NCI-H524 treated with DMSO at 0.1 percent for 48 hours (cell line): ENCODE measurements around the gene GARIN1A.
"Not testable (repeated sequence)": the region's sequence is repeated elsewhere in the genome, so short reads cannot be mapped to it uniquely, and the experiment has no call there.

Experiments used
- DNase-seq: peaks from one replicate; lab custom pipeline; 2025; lab: John Stamatoyannopoulos, UW

GARIN1A gene

DNA sequence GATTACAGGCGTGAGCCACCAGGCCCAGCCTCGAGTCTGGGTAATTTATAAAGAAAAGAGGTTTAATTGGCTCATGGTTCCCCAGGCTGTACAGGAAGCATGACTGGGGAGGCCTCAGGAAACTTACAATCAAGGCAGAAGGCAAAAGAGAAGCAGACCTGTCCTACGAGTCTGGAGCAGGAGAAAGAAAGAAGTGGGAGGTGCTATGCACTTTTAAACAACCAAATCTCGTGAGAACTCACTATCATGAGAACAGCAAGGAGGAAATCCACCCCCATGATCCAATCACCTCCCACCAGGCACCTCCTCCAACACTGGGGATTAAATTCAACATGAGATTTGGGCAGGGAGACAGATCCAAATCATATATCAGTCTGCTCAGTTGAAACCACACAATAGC, 11.6 kb downstream of the GARIN1A start:
- not testable (repeated sequence) for DNase-seq

GRCh38 chr7:128687131-128687530, 15.0 kb downstream of the GARIN1A start:
- no peak for DNase-seq

- DNase-seq: no peak
Measured at GRCh38 chr7:128688492-128688891, 16.4 kb downstream of the GARIN1A start.

DNA sequence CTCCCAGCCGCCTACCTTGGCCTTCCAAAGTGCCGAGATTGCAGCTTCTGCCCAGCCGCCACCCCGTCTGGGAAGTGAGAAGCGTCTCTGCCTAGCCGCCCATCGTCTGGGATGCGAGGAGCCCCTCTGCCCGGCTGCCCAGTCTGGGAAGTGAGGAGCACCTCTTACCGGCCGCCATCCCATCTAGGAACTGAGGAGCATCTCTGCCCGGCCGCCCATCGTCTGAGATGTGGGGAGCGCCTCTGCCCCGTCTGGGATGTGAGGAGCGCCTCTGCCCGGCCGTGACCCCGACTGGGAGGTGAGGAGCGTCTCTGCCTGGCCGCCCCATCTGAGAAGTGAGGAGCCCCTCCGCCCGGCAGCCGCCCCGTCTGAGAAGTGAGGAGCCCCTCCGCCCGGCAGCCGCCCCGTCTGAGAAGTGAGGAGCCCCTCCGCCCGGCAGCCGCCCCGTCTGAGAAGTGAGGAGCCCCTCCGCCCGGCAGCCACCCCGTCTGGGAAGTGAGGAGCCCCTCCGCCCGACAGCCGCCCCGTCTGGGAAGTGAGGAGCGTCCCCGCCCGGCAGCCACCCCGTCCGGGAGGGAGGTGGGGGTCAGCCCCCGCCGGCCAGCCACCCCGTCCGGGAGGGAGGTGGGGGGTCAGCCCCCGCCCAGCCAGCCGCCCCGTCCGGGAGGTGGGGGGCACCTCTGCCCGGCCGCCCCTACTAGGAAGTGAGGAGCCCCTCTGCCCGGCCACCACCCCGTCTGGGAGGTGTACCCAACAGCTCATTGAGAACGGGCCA, 17.3 kb downstream of the GARIN1A start:
- not testable (repeated sequence) for DNase-seq

- no peak for DNase-seq
Measured at GRCh38 chr7:128691227-128691626, 19.1 kb downstream of the GARIN1A start.

GRCh38 chr7:128692623-128693270, 20.7 kb downstream of the GARIN1A start:
- DNase-seq: no peak

GRCh38 chr7:128693373-128694015, 21.4 kb downstream of the GARIN1A start:
- no peak for DNase-seq

DNA sequence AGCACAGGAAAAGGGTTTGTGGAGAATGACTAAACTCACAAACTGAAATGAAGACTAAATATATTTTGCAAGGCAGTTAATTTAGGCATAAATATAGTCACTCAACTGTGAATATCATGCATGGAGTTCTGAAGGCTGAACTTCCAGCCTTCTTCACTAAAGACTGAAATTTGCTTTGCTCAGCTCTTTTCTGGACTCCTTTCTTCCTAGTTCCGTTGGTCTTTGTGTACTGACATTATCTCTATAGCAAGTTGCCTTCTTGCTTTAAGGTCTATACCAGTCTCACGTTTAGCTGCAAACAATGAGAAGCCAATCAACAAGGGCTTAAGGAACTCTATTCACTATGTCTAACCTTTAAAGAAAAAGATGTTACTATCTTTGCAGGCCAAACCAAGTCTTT, 22.6 kb downstream of the GARIN1A start:
- DNase-seq: no peak

GRCh38 chr7:128697302-128697905, 25.3 kb downstream of the GARIN1A start:
- no peak for DNase-seq

DNA sequence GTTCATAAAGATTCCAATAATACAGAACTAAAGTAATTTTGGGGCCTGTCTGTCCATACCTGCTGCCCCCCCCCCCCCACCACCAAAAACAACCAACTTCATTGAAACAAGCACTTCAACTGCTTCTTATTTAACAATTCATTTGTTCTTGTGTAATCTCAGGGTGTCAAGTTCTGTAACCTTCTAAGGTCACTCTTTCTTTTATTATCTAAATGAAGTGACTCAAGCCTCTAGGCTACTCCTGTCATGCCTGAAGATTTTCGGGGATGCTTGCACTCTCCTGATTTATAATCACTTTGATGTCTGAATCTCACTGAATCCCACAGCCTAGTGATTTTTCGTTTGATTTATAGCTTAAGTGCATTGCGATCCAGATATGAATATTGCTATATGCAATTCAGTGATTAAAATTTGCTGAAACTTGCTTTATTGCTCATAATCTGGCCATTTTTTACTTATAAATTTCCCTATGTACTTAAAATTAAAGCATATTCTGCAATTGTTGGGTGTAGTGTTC, 27.2 kb downstream of the GARIN1A start:
- no peak for DNase-seq

DNA sequence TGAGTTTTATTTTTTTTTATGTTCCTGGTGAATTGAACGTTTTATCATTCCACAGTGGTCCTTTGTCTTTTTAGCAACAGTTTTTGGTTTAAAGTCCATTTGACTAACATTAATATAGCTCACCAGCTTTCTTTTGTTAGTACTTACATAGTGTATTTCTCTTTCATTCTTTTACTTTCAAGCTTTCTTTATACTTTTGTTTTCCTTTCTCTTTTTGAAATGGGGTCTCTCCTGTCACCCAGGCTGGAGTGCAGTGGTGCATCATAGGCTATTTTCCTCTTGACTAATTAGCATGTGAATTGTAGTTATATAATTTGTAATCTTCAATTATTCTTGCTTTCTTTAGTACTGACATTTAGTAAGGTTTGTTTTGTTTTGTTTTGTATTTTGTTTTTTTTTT, 27.8 kb downstream of the GARIN1A start:
- DNase-seq: no peak

DNA sequence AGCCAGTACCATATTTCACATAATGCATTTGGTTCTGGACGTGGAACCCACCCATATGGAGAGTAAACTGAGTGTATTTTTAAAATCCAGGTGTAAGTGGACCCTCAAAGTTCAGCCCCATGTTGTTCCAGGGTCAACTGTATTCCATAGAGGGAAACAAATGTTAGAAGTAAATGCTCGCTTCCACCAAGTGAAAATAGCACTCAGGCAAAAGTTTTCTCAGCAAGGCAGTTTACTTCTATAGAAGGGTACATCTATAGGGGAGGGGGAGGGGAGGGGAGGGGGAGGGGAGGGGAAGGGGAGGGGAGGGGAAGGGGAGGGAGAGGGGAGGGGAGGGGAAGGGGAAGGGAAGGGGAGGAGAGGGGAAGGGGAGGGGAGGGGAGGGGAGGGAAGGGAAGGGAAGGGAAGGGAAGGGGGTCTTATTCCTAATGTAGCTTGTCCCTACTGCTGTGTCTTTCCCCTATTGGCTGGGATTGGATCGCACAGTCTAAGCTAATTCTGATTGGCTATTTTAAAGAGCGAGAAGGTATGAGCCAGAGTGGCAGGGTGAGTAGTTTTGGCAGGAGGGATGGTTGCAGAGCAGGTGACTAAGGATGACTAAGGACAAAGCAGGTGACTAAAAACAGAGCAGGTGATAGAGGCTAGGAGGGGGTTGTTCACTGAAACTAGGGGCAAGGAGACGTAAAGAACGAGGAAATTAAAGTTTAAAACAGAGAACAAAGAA, 29.1 kb downstream of the GARIN1A start:
- no peak for DNase-seq

DNA sequence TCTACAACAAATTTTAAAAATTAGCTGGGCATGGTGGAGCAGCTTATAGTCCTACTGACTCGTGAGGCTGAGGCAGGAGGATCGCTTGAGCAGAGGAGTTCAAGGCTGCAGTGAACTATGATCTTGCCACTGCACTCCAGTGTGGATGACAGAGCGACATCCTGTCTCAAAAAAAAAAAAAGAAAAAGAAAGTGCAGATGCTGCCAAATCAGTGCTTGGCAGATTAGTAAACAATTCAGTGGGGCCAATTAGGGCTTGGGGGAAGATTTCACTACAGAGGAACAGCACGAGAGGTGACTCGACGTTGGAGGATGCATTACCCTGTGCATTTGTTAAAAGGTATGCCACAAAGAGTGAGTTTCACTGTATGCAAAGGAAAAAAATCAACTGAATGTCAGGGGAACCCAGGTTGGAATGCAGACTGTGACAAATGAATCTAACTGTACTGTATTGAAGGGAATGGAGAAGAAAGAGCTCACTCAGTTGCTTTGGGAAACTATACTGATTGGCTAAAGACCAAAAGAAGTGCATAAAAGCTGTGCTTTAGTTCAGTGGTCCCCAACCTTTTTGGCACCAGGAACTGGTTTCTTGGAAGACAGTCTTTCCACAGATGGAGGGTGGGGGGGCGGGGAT, 31.6 kb downstream of the GARIN1A start:
- DNase-seq: no peak

GRCh38 chr7:128705891-128706333, 33.8 kb downstream of the GARIN1A start:
- no peak for DNase-seq

GRCh38 chr7:128707752-128708151, 35.7 kb downstream of the GARIN1A start:
- no peak for DNase-seq

DNA sequence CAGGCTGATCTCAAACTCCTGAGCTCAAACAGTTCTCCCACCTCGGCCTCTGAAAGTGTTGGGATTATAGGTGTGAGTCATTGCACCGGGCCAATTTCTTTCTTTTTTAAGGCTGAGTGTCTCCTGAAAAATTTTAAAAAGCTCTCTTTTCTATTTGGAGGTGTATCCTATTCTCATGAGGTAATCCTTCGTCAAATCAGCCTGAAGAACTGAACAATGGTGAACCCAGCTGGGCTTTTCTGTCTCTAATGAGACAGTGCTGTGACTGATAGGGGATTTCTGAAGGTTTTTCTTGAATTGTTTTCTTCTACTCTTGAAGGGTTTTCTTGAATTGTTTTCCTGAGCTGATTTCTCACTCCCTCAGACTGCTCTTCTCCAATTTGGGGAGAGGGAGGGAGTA, 36.1 kb downstream of the GARIN1A start:
- DNase-seq: no peak

GRCh38 chr7:128708824-128709223, 36.7 kb downstream of the GARIN1A start:
- no peak for DNase-seq

- no peak for DNase-seq
Measured at GRCh38 chr7:128710481-128710880, 38.4 kb downstream of the GARIN1A start.

- DNase-seq: no peak
Measured at GRCh38 chr7:128713794-128714193, 41.7 kb downstream of the GARIN1A start.

- no peak for DNase-seq
Measured at GRCh38 chr7:128714701-128715495, 42.8 kb downstream of the GARIN1A start.
